K562 (cell line): Measurements from ENCODE around the gene STIL.

ENCODE experiments used
- ADNP ChIP-seq: fragments of 200-800 bp; sonication (Bioruptor generic); IDR thresholded peaks from 2 replicates; pipeline ENCODE4 v1.6.1; 2016; ENCODE audit warnings: missing genetic modification characterization, missing compliant biosample characterization
- CHD2 ChIP-seq: IDR thresholded peaks from 2 replicates; pipeline ENCODE4 v1.6.1; 2011; ENCODE audit warnings: low read depth, low read length
- MTF1 ChIP-seq: fragments of 250-450 bp; sonication (Bioruptor Pico); IDR thresholded peaks from 2 replicates; pipeline ENCODE4 v1.9.0; 2021; ENCODE audit warnings: moderate library complexity, mild to moderate bottlenecking, inconsistent platforms, borderline replicate concordance
- PTBP1 ChIP-seq: fragments of 200-400 bp; formaldehyde crosslinking; IDR thresholded peaks from 2 replicates; pipeline ENCODE4 v1.6.1; 2017; ENCODE audit warnings: low read depth, low read length
- TF ChIP-seq, protein P1 (sequence below): sonication (generic); formaldehyde crosslinking; IDR thresholded peaks from 2 replicates; pipeline ENCODE4 v1.8.0; 2022; ENCODE audit warnings: mild to moderate bottlenecking, low read depth, missing genetic modification reagents
- TF ChIP-seq, protein P2 (sequence below), 3 experiments: IDR thresholded peaks in 2 of 3; conservative IDR thresholded peaks in 1 of 3; 2 replicates each; pipeline ENCODE4 v1.5.1; 2011 to 2012; ENCODE audit warnings: low read length in 3 of 3, mild to moderate bottlenecking in 3 of 3, control low read depth in 2 of 3, improper control_type of control experiment in 1 of 3, inconsistent platforms in 1 of 3, low read depth in 1 of 3, mixed read lengths in 1 of 3, moderate library complexity in 1 of 3; ENCODE audit not compliant: insufficient read depth in 2 of 3

DNA sequence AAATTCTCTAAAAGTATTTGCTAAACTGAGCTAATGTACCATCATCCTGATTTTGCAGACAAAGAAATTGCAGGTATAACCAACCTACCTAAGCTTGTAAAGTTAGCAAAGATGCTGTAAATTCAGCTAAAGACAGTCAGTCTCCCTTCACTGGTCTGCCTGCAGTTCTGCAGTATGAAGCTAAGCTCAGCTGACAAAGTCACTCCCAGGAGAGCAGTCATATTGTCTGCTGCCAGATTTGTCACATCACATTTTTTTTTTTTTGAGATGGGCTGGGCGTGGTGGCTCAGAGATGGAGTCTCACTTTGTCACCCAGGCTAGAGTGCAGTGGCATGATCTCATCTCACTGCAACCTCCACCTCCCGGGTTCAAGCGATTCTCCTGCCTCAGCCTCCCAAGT lies 10.7 kb upstream of the STIL start:
- TF ChIP-seq MTF1 (CRISPR knock-in tag) (no peak), ADNP (tag) (no peak), PTBP1 (no peak), CHD2 (no peak)
- TF ChIP-seq, protein P1, sequence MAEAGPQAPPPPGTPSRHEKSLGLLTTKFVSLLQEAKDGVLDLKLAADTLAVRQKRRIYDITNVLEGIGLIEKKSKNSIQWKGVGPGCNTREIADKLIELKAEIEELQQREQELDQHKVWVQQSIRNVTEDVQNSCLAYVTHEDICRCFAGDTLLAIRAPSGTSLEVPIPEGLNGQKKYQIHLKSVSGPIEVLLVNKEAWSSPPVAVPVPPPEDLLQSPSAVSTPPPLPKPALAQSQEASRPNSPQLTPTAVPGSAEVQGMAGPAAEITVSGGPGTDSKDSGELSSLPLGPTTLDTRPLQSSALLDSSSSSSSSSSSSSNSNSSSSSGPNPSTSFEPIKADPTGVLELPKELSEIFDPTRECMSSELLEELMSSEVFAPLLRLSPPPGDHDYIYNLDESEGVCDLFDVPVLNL (CRISPR knock-in tag) = no peak
- TF ChIP-seq, protein P2, sequence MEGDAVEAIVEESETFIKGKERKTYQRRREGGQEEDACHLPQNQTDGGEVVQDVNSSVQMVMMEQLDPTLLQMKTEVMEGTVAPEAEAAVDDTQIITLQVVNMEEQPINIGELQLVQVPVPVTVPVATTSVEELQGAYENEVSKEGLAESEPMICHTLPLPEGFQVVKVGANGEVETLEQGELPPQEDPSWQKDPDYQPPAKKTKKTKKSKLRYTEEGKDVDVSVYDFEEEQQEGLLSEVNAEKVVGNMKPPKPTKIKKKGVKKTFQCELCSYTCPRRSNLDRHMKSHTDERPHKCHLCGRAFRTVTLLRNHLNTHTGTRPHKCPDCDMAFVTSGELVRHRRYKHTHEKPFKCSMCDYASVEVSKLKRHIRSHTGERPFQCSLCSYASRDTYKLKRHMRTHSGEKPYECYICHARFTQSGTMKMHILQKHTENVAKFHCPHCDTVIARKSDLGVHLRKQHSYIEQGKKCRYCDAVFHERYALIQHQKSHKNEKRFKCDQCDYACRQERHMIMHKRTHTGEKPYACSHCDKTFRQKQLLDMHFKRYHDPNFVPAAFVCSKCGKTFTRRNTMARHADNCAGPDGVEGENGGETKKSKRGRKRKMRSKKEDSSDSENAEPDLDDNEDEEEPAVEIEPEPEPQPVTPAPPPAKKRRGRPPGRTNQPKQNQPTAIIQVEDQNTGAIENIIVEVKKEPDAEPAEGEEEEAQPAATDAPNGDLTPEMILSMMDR (IDR thresholded peaks at IDR 0.05 in 2 of 3, conservative IDR thresholded peaks at IDR 0.05 in 1 of 3; ENCODE audit: insufficient read depth in 2 of 3, low read depth in 1 of 3, low read length in 3 of 3) = no peak
